GM18498 (cell line): ENCODE data around the gene ATF6.
"Not testable (repeated sequence)": the region's sequence is repeated elsewhere in the genome, so short reads cannot be mapped to it uniquely, and the experiment has no call there.

Experiments used
- ATAC-seq: cut with Tn5 transposase; IDR thresholded peaks from one replicate; pipeline ENCODE4 v1.9.1; 2021; ENCODE audit warnings: mild to moderate bottlenecking, moderate library complexity; ENCODE audit not compliant: unreplicated experiment

ATF6 gene

GRCh38 chr1:161827786-161828185 is 61.7 kb downstream of the ATF6 start:
- ATAC-seq = no peak

DNA sequence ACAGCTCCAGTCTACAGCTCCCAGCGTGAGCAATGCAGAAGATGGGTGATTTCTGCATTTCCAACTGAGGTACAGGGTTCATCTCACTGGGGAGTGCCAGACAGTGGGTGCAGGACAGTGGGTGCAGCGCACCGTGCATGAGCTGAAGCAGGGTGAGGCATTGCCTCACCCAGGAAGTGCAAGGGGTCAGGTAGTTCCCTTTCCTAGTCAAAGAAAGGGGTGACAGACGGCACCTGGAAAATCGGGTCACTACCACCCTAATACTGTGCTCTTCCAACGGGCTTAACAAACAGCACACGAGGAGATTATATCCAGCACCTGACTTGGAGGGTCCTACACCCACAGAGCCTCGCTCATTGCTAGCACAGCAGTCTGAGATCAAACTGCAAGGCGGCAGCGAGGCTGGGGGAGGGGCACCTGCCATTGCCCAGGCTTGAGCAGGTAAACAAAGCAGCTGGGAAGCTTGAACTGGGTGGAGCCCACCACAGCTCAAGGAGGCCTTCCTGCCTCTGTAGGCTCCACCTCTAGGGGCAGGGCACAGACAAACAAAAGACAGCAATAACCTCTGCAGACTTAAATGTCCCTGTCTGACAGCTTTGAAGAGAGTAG is 66.3 kb downstream of the ATF6 start:
- not testable (repeated sequence) for ATAC-seq

DNA sequence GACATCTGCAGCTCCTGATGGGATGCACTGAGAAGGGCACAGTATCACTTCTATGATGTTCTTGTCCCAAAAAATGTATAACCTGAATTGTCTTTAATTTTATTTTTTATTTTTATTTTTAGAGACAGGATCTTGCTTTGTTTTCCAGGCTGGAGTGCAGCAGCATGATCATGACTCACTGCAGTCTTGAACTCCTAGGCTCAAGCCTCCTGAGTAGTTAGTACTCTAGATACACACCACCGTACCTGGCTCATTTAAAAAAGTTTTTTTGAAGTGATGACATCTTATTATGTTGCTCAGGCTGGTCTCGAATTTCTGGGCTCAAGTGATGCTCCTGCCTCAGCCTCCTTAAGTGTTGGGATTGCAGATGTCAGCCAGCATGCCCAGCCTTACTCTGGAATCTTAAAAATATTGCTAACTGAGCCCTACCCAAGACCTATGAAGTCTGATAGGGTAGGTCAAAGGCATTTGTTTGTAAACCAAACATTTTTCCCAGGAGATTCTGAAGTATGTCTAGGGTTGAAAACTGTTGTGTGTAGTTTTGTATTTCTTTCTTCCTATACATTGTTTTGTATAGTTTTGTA is 68.9 kb downstream of the ATF6 start:
- no peak for ATAC-seq

DNA sequence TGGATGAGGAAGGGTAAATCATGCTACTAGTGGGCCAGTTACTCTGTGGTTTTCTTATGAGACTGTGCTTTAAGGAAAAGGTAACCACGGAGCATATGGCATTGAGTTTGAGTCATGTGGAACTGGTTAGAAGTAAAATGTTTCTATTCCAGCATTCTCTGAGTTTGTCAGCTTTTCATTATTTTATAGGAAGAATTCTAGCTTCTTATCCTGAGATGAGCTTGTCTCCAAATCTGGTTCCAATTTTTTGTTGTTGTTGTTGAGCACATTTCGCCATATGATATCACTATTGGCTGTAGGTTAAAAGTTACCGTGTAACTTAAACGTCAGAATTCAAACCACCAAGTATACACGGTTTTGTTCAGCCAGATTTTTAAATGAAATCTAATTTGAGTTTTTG is 69.9 kb downstream of the ATF6 start:
- ATAC-seq = no peak

DNA sequence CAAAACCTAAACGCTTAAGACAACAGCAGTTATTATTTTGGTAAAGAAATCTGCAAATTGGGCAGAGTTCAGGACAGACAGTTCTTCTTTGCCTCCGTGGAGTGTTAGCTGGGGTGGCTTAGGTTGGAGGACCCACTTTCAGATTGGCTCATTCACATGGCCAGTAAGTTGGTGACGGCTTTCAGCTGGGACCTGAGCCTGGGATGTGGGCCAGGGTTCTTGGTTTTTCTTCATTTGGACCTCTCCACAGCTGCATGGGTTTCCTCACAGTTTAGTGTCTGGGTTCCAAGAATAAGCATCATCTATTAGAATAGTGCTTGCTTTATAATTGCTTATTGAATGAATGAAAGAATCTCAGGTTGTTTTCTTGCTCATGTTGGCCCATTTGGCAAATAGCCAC is 72.2 kb downstream of the ATF6 start:
- no peak for ATAC-seq

GRCh38 chr1:161838885-161839284 is 72.8 kb downstream of the ATF6 start:
- no peak for ATAC-seq

- ATAC-seq = no peak
Measured at GRCh38 chr1:161839591-161839990, 73.5 kb downstream of the ATF6 start.

DNA sequence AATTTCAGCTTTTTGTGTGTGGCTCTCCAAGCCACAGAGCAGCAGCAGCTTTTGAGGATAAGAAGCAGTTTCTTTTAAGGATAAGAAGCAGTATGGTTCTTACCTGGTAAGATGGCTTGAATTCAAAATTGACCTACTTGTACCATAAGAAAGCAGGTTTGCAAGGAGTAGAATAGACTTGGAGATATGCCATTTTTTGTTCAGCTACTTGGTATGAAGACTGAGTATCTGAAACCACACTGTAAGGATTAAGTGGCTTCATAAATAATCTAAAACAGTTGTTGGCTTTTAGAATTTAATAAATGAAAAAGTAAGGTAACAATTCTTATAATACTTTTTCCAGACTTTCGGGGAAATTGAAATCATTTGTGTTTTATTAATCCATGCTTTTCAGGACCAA is 74.2 kb downstream of the ATF6 start:
- ATAC-seq = no peak

DNA sequence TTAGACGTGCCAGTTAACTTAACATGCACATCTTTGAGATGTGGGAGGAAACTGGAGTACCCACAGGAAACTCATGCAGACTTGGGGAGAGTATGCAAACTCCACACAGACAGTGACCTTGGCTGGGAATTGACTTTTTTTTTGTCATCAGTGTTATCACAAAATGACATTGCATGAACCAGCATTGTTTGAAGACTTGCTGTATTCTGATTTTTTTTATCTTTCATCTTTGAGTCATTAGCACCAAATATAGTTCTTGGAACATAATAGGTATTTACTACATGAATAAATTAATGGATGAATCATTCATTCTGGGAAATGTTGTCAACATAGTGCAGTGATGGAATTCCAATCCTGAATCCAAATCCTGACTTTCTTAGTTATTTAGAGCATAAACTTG is 77.0 kb downstream of the ATF6 start:
- ATAC-seq = no peak

GRCh38 chr1:161844696-161845095 is 78.6 kb downstream of the ATF6 start:
- ATAC-seq = no peak

DNA sequence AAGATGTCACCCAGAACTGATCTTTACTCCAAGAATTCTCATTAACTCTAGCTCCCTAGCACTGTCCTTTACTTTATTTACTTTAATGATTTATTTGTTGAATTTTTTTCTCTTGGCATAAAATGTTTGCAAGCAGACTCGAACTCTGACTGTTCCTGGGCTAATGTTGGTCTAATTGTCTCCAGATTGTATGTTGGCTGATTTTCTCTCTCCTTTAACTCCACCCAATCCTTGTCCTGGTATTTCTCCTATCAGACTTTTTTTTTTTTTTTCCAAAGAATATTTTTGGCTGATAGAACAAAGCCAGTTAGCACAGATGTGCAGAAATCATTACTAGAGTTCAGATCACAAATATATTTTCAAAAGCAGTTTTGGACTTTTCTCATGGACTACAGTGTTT is 82.6 kb downstream of the ATF6 start:
- ATAC-seq = no peak

- ATAC-seq = no peak
Measured at GRCh38 chr1:161849518-161849917, 83.4 kb downstream of the ATF6 start.

GRCh38 chr1:161855260-161855659 is 89.1 kb downstream of the ATF6 start:
- ATAC-seq = no peak

GRCh38 chr1:161858271-161858670 is 92.2 kb downstream of the ATF6 start:
- ATAC-seq = no peak

- no peak for ATAC-seq
Measured at GRCh38 chr1:161863549-161863948, 97.4 kb downstream of the ATF6 start.

GRCh38 chr1:161864577-161864976 is 98.5 kb downstream of the ATF6 start:
- no peak for ATAC-seq

DNA sequence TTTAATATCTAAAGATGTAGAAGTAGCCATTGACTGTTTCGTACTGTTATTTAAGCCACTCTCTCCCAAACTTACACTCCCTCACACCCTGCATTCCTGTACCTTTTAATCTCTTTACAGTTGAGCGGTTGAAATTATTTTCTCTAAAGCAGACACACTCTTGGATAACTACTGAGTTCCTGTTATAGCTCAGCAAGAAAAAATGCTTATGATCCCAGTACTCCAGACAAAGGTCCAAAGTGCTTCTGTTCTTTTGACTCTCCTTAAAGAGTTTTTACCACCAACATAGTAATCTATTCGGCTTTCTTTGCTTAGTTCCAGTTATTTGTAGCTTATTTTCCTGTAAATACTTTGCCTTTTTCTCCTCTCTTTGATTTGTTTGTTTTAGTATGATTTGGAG is 100.1 kb downstream of the ATF6 start:
- ATAC-seq = no peak

GRCh38 chr1:161868832-161869231 is 102.7 kb downstream of the ATF6 start:
- no peak for ATAC-seq

DNA sequence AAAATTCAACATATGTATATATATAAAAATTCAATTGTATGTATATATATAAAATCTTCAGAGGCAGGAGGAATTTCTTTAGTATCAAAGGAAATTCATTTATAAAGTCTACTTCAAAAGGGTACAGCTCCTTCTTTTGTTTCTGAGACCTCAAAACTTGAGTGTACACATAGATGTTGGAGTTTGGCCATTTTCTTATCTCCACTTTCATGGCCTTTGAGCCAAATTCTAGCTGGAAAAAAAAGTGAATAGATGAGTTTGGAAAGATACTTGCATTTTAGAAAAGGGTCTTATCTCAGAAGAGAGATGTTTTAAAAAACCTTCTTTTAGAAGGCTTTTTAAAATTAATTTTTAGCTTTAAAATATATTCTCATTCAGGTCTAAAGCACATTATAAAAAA is 103.2 kb downstream of the ATF6 start:
- no peak for ATAC-seq

DNA sequence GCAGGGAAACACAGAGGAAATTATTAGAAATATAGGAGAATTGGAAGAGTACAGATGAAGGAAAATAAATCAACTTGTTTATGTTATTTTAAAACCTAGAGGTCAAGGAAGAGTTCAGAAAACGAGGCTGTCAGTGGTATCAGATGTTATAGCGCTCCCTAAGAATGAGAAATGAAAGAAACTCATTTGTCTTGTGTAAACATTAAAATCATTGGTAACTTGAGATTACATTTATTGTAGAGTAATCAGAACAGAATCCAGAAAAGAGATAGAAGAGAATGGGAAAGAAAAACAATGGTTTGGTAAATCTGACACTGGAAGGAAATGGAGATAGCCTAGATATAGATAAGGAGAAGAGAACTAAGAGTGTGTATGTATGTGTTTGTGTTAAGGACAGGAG is 106.4 kb downstream of the ATF6 start:
- ATAC-seq = no peak

DNA sequence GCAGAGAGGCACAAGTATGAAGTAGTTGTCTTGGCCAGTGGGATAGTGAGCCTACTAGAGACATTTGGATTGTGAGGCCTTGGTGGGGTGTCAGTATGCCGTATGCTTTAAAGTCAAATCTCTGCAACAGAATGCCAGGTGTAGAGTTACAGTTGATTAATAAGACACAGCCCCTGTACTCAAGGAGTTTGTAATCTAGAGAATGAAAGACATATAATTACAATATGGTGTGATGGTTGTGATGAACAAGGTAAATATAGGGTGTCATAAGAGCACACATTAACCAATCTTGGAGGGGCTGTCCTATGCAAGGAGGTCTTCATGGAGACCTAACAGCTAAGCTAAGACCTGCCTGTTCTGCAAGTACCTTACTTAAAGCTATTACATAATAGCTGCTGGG is 113.1 kb downstream of the ATF6 start:
- ATAC-seq = no peak

DNA sequence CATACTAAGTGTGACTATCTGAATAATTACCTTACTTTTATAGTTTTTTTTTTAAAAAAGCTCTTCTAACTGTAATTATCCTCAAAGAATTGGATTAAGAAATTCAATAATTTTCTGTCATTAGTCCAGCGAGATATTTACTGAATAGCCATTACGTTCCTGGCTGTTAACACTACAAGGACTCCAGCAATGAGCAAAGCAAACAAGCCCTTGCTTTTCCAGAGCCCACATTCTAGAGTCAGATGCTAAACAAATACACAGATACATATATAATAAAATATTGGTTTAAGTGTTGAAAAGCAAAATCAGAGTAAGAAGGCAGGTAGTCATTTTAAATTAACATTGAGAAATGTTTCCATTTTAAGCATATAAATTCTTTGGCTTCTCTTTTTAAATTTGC is 118.4 kb downstream of the ATF6 start:
- ATAC-seq = no peak

- no peak for ATAC-seq
Measured at GRCh38 chr1:161885003-161885402, 118.9 kb downstream of the ATF6 start.
